Hepatocyte (in vitro differentiated cells): ENCODE data around the gene TAF8. TPM values are rescaled to one million over a fixed set of nuclear protein-coding genes. Genes with fewer than 3 reads are reported as not detected.
A peak's percentile ranks its signal among the peaks of the same experiment; 100 is the strongest.

Experiments used
- DNase-seq: peaks from one replicate; pipeline ENCODE4 v3.0.0-alpha.2; 2016; ENCODE audit warnings: low spot score
- H2AFZ ChIP-seq: fragments of 200-600 bp; sonication (generic); 2 replicates; pipeline ENCODE4 v1.6.0; 2016; ENCODE audit warnings: antibody characterized with exemption, mild to moderate bottlenecking
- H3K27ac ChIP-seq: fragments of 200-600 bp; sonication (generic); 2 replicates; pipeline ENCODE4 v1.5.1; 2016; ENCODE audit warnings: mild to moderate bottlenecking
- H3K27me3 ChIP-seq: fragments of 200-600 bp; sonication (generic); 2 replicates; pipeline ENCODE4 v1.6.1; 2016
- H3K36me3 ChIP-seq: fragments of 200-600 bp; sonication (generic); replicated peaks from 2 replicates; pipeline ENCODE4 v1.5.1; 2016; ENCODE audit warnings: low read depth; ENCODE audit not compliant: insufficient read depth
- H3K4me1 ChIP-seq: fragments of 200-600 bp; sonication (generic); 2 replicates; pipeline ENCODE4 v1.5.1; 2016; ENCODE audit warnings: mild to moderate bottlenecking, moderate library complexity; ENCODE audit not compliant: insufficient read depth
- H3K4me2 ChIP-seq: fragments of 200-600 bp; sonication (generic); 2 replicates; pipeline ENCODE4 v1.6.0; 2016
- H3K4me3 ChIP-seq: fragments of 200-600 bp; sonication (generic); 2 replicates; pipeline ENCODE4 v1.5.1; 2016; ENCODE audit warnings: mild to moderate bottlenecking
- H3K79me2 ChIP-seq: fragments of 200-600 bp; sonication (generic); 2 replicates; pipeline ENCODE4 v1.6.0; 2017; ENCODE audit warnings: mild to moderate bottlenecking
- H3K9me2 ChIP-seq: fragments of 200-600 bp; sonication (generic); replicated peaks from 2 replicates; pipeline ENCODE4 v1.6.0; 2017; ENCODE audit warnings: mild to moderate bottlenecking; ENCODE audit not compliant: insufficient read depth
- H3K9me3 ChIP-seq: fragments of 200-600 bp; sonication (generic); 2 replicates; pipeline ENCODE4 v1.5.1; 2016; ENCODE audit warnings: low read depth, mild to moderate bottlenecking
- H4K20me1 ChIP-seq: fragments of 200-600 bp; sonication (generic); 2 replicates; pipeline ENCODE4 v1.6.0; 2016; ENCODE audit warnings: mild to moderate bottlenecking; ENCODE audit not compliant: insufficient read depth, poor library complexity, severe bottlenecking
- CTCF ChIP-seq: fragments of 200-600 bp; sonication (generic); IDR thresholded peaks from 2 replicates; pipeline ENCODE4 v1.5.1; 2016; ENCODE audit warnings: antibody characterized with exemption, mild to moderate bottlenecking; ENCODE audit not compliant: poor library complexity
- EZH2 ChIP-seq: fragments of 200-600 bp; sonication (generic); IDR thresholded peaks from 2 replicates; pipeline ENCODE4 v1.6.1; 2016; ENCODE audit warnings: antibody characterized with exemption, mild to moderate bottlenecking, borderline replicate concordance
- EZH2phosphoT487 ChIP-seq: fragments of 200-600 bp; sonication (generic); IDR thresholded peaks from one replicate; pipeline ENCODE4 v1.6.1; 2018; ENCODE audit warnings: antibody characterized with exemption, mild to moderate bottlenecking, low read depth, moderate library complexity; ENCODE audit not compliant: unreplicated experiment, severe bottlenecking
- WGBS: methylation state at CpG from one replicate; pipeline ENCODE4 v1.1.6; 2016; ENCODE audit warnings: low lambda C conversion rate; ENCODE audit errors: missing lambda C conversion rate; 5-methylcytosine and 5-hydroxymethylcytosine counted together
- polyA plus RNA-seq: library from polyadenylated mRNA; unstranded; fragments of >200 nt; fragmentation: Nextera tagmentation; extraction: Ambion mirVana; gene quantifications from 2 replicates; pipeline ENCODE4 v1.2.1, GENCODE V29; 2016
- total RNA-seq: library from RNA; depleted of rRNA; stranded (reverse); fragments of >200 nt; gene quantifications from 2 replicates; pipeline ENCODE4 v1.2.3, GENCODE V29; 2014

TAF8 gene
- total and polyA plus RNA-seq, 2 experiments from 2014 or later = 14.0 to 25.1 TPM

- H3K4me2 ChIP-seq = no peak overlapping the region
- H3K4me1 ChIP-seq = no peaks in the 10 kb centered on the region
- no peaks in the 10 kb centered on the region for H4K20me1 ChIP-seq
- no peaks in the 10 kb centered on the region for H3K79me2 ChIP-seq
- no peaks in the 10 kb centered on the region for H3K9me3 ChIP-seq
- no peak overlapping the region for H2AFZ ChIP-seq
- H3K27me3 ChIP-seq = no peaks in the 10 kb centered on the region
- no peak overlapping the region for H3K27ac ChIP-seq
- WGBS = 95% methylated on average over 2 of the region's 2 CpGs
- DNase-seq = no peak
- TF ChIP-seq EZH2phosphoT487 (no peak), CTCF (no peak), EZH2 (no peak)
- no peaks in the 10 kb centered on the region for H3K36me3 ChIP-seq
- H3K4me3 ChIP-seq = no peak overlapping the region
- no peaks in the 10 kb centered on the region for H3K9me2 ChIP-seq
Measured at GRCh38 chr6:42073287-42073686, 23.0 kb downstream of the TAF8 start.

GRCh38 chr6:42075159-42075838 is 25.0 kb downstream of the TAF8 start:
- Histone ChIP-seq H3K36me3 (no peaks in the 10 kb centered on the region), H4K20me1 (no peaks in the 10 kb centered on the region), H3K9me3 (no peaks in the 10 kb centered on the region), H3K27me3 (no peaks in the 10 kb centered on the region), H3K4me1 (no peaks in the 10 kb centered on the region), H3K4me3 (no peak overlapping the region), H2AFZ (no peak overlapping the region), H3K27ac (no peak overlapping the region), H3K79me2 (no peaks in the 10 kb centered on the region), H3K4me2 (no peak overlapping the region), H3K9me2 (no peaks in the 10 kb centered on the region)
- TF ChIP-seq EZH2phosphoT487 (no peak), CTCF (peak; percentile 89), EZH2 (no peak)
- 34% methylated on average over 7 of the region's 7 CpGs for WGBS
- peak; percentile 86 for DNase-seq

- no peak overlapping the region for H3K4me2 ChIP-seq
- no peak overlapping the region for H3K27ac ChIP-seq
- no peaks in the 10 kb centered on the region for H3K27me3 ChIP-seq
- WGBS = 94% methylated on average over 11 of the region's 11 CpGs
- no peaks in the 10 kb centered on the region for H3K79me2 ChIP-seq
- TF ChIP-seq CTCF (no peak), EZH2phosphoT487 (no peak), EZH2 (no peak)
- H3K36me3 ChIP-seq = no peaks in the 10 kb centered on the region
- no peak overlapping the region for H3K4me3 ChIP-seq
- no peaks in the 10 kb centered on the region for H3K9me2 ChIP-seq
- no peaks in the 10 kb centered on the region for H3K4me1 ChIP-seq
- H4K20me1 ChIP-seq = no peaks in the 10 kb centered on the region
- no peaks in the 10 kb centered on the region for H3K9me3 ChIP-seq
- no peak for DNase-seq
- no peak overlapping the region for H2AFZ ChIP-seq
Measured at GRCh38 chr6:42078386-42078785, 28.1 kb downstream of the TAF8 start.
